NB4 (cell line): ENCODE results near the gene PRELID3B.

Experiments
- DNase-seq: peaks from one replicate; pipeline ENCODE4 v3.0.0; 2010; ENCODE audit warnings: low read depth
- H3K4me3 ChIP-seq: one replicate; pipeline ENCODE4 v1.5.1; 2011; ENCODE audit warnings: mild to moderate bottlenecking, low read depth, low read length, moderate library complexity
- MAX ChIP-seq: IDR thresholded peaks from 2 replicates; pipeline ENCODE4 v1.6.1; 2011; ENCODE audit warnings: low read depth, low read length
- MYC ChIP-seq: IDR thresholded peaks from 2 replicates; pipeline ENCODE4 v1.6.1; 2011; ENCODE audit warnings: low read depth, low read length
- POLR2A ChIP-seq: IDR thresholded peaks from 2 replicates; pipeline ENCODE4 v1.6.1; 2011; ENCODE audit warnings: mild to moderate bottlenecking; ENCODE audit not compliant: insufficient read length; ENCODE audit errors: extremely low read depth
- TF ChIP-seq, protein P1 (sequence below): IDR thresholded peaks from one replicate; pipeline ENCODE4 v1.5.1; 2012; ENCODE audit warnings: low read depth, low read length

The PRELID3B gene

DNA sequence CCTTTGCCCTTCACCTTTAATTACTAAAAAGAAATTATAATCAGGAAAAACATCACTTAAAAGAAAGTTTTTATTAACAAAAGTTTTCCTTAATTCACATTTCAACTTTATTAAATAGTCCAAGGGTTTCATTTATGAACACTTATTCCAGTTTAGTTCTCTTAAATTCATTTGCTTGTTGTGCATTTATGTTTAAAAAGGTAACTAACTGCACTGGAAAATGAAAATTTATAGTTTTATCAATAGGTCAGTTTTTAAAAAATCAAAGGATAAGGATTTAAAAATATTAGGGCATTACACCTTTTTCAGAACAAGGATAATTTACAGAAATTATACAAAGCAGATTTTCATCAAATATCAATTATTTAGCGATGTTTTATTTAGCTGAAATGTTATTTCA lies 9.5 kb downstream of the PRELID3B start:
- peak overlapping the region; percentile 55 for H3K4me3 ChIP-seq
- no peak for DNase-seq
- TF ChIP-seq MAX (no peak), MYC (no peak), POLR2A (no peak)
- TF ChIP-seq, protein P1, sequence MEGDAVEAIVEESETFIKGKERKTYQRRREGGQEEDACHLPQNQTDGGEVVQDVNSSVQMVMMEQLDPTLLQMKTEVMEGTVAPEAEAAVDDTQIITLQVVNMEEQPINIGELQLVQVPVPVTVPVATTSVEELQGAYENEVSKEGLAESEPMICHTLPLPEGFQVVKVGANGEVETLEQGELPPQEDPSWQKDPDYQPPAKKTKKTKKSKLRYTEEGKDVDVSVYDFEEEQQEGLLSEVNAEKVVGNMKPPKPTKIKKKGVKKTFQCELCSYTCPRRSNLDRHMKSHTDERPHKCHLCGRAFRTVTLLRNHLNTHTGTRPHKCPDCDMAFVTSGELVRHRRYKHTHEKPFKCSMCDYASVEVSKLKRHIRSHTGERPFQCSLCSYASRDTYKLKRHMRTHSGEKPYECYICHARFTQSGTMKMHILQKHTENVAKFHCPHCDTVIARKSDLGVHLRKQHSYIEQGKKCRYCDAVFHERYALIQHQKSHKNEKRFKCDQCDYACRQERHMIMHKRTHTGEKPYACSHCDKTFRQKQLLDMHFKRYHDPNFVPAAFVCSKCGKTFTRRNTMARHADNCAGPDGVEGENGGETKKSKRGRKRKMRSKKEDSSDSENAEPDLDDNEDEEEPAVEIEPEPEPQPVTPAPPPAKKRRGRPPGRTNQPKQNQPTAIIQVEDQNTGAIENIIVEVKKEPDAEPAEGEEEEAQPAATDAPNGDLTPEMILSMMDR: no peak

DNA sequence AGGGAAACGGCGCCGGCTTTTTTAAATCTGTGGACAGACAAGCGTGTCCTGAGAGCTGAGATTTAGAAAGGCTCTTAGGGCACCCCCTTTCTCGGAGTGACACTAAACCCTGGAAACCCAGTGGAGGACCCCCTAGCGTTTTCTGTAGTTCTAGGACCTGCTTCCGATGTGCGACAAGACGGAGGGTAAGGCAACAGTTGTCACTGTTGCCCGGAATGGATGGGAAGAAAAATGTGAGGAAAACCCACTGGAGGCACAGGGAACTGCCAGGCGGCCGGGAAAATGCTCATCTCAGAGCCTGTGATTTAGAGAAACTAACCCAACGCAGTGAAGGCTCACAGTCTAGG lies 9.9 kb downstream of the PRELID3B start:
- peak overlapping the region; percentile 55 for H3K4me3 ChIP-seq
- TF ChIP-seq, protein P1: no peak
- no peak for TF ChIP-seq MYC
- no peak for TF ChIP-seq POLR2A
- no peak for TF ChIP-seq MAX
- DNase-seq: no peak

DNA sequence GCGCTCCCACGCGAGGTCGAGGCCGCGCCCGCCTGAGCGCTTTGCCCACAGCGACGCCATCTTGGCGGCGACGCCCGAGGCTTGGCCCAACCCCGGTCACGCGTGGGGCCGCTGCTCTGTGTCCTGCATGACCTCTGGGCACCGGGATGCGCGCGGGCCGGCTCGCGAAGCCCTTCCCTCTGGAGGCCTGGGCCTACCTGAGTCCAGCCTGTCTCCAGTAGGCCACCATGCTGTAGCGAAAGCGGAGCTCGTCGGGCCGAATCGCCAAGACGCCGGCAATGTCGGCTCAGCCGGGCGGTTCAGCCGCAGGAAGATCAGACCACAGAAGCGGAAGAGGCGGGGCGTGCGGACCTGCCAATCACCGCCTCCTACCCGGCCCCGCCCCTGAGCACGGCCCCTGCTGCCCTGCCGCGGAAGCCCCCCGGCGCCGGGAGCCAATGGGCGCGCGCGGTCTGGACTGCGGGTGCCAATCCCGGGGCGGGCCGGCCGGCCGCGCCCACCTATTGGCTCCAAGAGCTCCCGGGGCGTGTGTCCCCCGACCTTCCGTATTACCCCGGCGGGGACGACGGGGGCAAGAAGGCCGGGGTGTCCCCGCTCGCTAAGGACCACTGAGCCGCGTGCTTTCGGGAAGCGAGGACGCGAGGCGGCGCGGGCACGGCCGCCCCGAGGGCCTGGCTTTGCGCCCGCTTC lies 10.4 kb downstream of the PRELID3B start, which contains the start of gene ATP5F1E:
Gene ATP5F1E, minus strand, starts transcription at position 313 of the 690 bp plus-strand sequence. Its CDS starts 84 bp downstream, at position 229.
- DNase-seq: peak; percentile 98
- peak within 1 kb of the TSS; percentile 82 for H3K4me3 ChIP-seq
- TF ChIP-seq MAX: peak; percentile 87
- TF ChIP-seq MYC: peak; percentile 82
- TF ChIP-seq, protein P1: no peak
- TF ChIP-seq POLR2A: peak; percentile 86

- peak overlapping the region; percentile 82 for H3K4me3 ChIP-seq
- peak; percentile 25 for DNase-seq
- peak; percentile 56; the same call in 1 of the 2 replicates for TF ChIP-seq MAX
- TF ChIP-seq, protein P1: no peak
These were observed 11.0 kb downstream of the PRELID3B start for GRCh38 chr20:59031564-59032022.

GRCh38 chr20:59030911-59031563 lies 11.5 kb downstream of the PRELID3B start:
- TF ChIP-seq, protein P1: no peak
- TF ChIP-seq MAX (no peak), MYC (no peak), POLR2A (no peak)
- peak; percentile 29 for DNase-seq
- H3K4me3 ChIP-seq: peak overlapping the region; percentile 82
